A549 (cell line): Measurements from ENCODE around the gene ARRDC3.

ENCODE experiments used
- HEYL ChIP-seq: fragments of 250-450 bp; sonication (Bioruptor Pico); IDR thresholded peaks from 2 replicates; pipeline ENCODE4 v1.8.0; 2021; ENCODE audit warnings: mild to moderate bottlenecking, moderate library complexity
- HOXB5 ChIP-seq: fragments of 250-450 bp; sonication (Bioruptor Pico); IDR thresholded peaks from 2 replicates; pipeline ENCODE4 v1.5.0; 2020; ENCODE audit warnings: mild to moderate bottlenecking, moderate library complexity
- POLR2A ChIP-seq: IDR thresholded peaks from 2 replicates; pipeline ENCODE4 v1.6.1; 2012; ENCODE audit warnings: mild to moderate bottlenecking, low read length
- REST ChIP-seq: fragments of 200-600 bp; sonication (generic); IDR thresholded peaks from 2 replicates; pipeline ENCODE4 v1.6.1; 2016; ENCODE audit warnings: antibody characterized with exemption, mild to moderate bottlenecking, moderate library complexity

- TF ChIP-seq REST, result no peak
- TF ChIP-seq HEYL (CRISPR knock-in tag), result no peak
- TF ChIP-seq HOXB5 (CRISPR knock-in tag), result no peak
- no peak for TF ChIP-seq POLR2A
Observed at GRCh38 chr5:91341154-91341553, 42.0 kb downstream of the ARRDC3 start.
